ENCODE measurements around the gene TSHZ3. TPM values are rescaled to one million over a fixed set of nuclear protein-coding genes. Genes with fewer than 3 reads are reported as not detected.

TSHZ3 gene
- total and polyA plus RNA-seq, 2 of the 13 experiments (the other 11 are each of a cell fraction or from before 2014, with no cell fraction given), result not detected

GRCh38 chr19:31390711-31391110 lies 41.5 kb upstream of the TSHZ3 start:
- Histone ChIP-seq H3K4me1 (ENCODE audit: insufficient read depth, low read length) (no peaks in the 10 kb centered on the region), H3K9me3 (ENCODE audit: low read length) (peaks cover 10% of the 10 kb centered on the region; the same call in 1 of the 2 replicates), H3K79me2 (ENCODE audit: insufficient read depth, low read length) (no peaks in the 10 kb centered on the region), H3K9ac (ENCODE audit: insufficient read depth, low read depth, low read length) (no peak overlapping the region), H3K4me2 (ENCODE audit: low read depth, low read length) (no peak overlapping the region), H2AFZ (ENCODE audit: low read length) (no peak overlapping the region), H3K4me3 (replicated peaks in 1 of 3; ENCODE audit: insufficient read depth in 1 of 3, low read depth in 2 of 3, low read length in 3 of 3) (no peak overlapping the region), H3K27me3 (ENCODE audit: control insufficient read depth in 1 of 2, insufficient read depth in 2 of 2, low read length in 2 of 2) (peaks cover 0 to 3% of the 10 kb centered on the region in 2 experiments; a peak in 1 of 5 replicates), H4K20me1 (ENCODE audit: insufficient read depth, low read length) (no peaks in the 10 kb centered on the region), H3K36me3 (replicated peaks in 1 of 2; ENCODE audit: control insufficient read depth in 1 of 2, insufficient read depth in 2 of 2, low read length in 2 of 2) (no peaks in the 10 kb centered on the region), H3K27ac (ENCODE audit: extremely low read length, insufficient read depth, low read length) (no peak overlapping the region)
- ATAC-seq (no peak), DNase-seq (ENCODE audit: low spot score) (no peak), FAIRE-seq (no peak)
- ChIA-PET POLR2A (no interaction called here), CTCF (ENCODE audit: low intra/inter-chr PET ratio, low total read pairs) (no interaction called here)
- no peak for TF ChIP-seq ZSCAN12 (CRISPR knock-in tag; IDR thresholded peaks at IDR 0.05)
- no peak for TF ChIP-seq PRMT3 (CRISPR knock-in tag; IDR thresholded peaks at IDR 0.05; ENCODE audit: borderline replicate concordance, low read depth)
- no peak for TF ChIP-seq ZMYM3 (CRISPR knock-in tag; IDR thresholded peaks at IDR 0.05)
- TF ChIP-seq FOXC1 (CRISPR knock-in tag; IDR thresholded peaks at IDR 0.05; ENCODE audit: borderline replicate concordance), result no peak
- TF ChIP-seq PBX2 (CRISPR knock-in tag; IDR thresholded peaks at IDR 0.05), result no peak
- no peak for TF ChIP-seq CSRNP2 (CRISPR knock-in tag; conservative IDR thresholded peaks at IDR 0.05; ENCODE audit: low read depth)
- TF ChIP-seq ZNF740 (CRISPR knock-in tag; IDR thresholded peaks at IDR 0.05), result no peak
- TF ChIP-seq ZNF788 (CRISPR knock-in tag; IDR thresholded peaks at IDR 0.05; ENCODE audit: borderline replicate concordance), result no peak
- no peak for TF ChIP-seq ZNF44 (CRISPR knock-in tag; IDR thresholded peaks at IDR 0.05)
- no peak for TF ChIP-seq ZNF737 (CRISPR knock-in tag; IDR thresholded peaks at IDR 0.05; ENCODE audit: borderline replicate concordance)
- in situ Hi-C loops (cut with HindIII; ENCODE audit: extremely low pct_ligation_motif_present, low pct_unique_long_range_greater_than_20kb) (no loop called here), intact Hi-C loops (cut with micrococcal nuclease; ENCODE audit: unreplicated experiment) (no loop called here)
- WGBS (ENCODE audit: low lambda C conversion rate), result 9% methylated on average over 6 of the region's 6 CpGs
- BruUV-seq (replicated peaks), result no TSS peak

Data from HepG2 (cell line).